GM19467 (cell line): ENCODE results near the gene DNAJC3.
"Not testable (repeated sequence)": the region's sequence is repeated elsewhere in the genome, so short reads cannot be mapped to it uniquely, and the experiment has no call there.

Experiments
- ATAC-seq: cut with Tn5 transposase; IDR thresholded peaks from one replicate; pipeline ENCODE4 v1.9.1; 2021; ENCODE audit warnings: mild to moderate bottlenecking, moderate library complexity; ENCODE audit not compliant: unreplicated experiment

Gene DNAJC3

DNA sequence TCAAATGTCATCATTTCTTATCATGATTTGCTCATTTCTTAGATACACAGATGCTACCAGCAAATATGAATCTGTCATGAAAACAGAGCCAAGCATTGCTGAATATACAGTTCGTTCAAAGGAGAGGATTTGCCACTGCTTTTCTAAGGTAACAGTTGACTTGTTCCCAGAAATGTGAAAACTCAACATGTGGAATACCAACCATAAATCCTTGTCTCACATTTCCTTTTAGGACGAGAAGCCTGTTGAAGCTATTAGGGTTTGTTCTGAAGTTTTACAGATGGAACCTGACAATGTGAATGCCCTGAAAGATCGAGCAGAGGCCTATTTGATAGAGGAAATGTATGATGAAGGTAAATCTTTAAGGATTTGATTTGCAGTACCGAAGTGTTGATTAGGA is 86.7 kb downstream of the DNAJC3 start:
- ATAC-seq: no peak

DNA sequence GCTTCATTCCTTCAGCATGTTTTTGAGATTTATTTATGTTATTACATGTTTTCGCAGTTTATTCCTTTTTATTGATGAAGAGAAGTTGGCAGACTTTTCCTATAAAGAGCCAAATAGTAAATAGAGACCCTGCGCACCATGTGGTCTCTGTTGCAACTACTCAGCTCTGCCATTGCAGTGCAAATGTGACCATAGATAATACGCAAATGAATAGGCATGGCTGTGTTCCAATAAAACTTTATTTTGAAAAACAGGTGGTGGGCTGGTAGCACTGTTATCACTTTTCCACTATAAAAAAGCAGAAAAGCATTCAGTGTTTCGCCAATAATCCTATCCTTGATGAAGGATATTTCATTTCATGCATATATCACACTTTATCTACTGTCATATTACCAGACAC is 95.0 kb downstream of the DNAJC3 start:
- no peak for ATAC-seq

DNA sequence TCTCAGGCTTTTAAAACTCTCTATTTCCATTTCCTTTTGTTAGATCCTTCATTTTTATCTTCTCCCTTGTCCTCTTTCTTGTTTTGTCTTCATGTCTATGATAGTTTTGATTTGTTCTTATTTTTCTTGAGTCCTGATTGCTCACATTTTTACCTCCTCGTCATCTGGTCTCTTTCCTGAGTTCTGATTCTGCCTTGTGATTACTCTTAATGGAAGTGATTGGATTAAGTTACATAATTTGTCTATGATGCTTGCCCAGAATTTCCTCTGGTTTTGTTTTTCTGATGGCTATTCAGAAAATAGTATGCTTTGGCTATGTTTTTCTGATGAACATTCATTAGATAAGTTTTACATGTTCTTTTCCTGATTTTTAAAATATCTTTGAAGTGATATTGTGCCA is 102.6 kb downstream of the DNAJC3 start:
- ATAC-seq: no peak

DNA sequence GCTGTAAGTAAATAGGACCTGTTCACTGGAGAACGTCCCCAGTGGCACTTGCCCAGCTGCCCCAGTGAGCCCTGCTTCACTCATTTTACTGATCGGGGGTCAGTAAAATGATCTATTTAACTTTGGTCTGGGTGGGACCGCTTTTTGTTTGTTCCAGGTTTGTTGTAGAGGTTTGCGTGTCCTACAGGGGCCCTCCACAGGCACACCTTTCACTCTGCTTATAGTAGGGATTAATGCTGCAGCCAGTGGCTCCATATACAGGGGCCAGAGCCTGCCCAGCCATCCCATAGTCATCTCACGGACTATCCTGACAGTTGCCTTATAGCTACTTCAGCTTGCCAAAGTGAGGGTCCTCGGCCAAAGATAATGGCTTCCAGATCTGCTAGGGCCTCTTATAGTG is 104.1 kb downstream of the DNAJC3 start:
- no peak for ATAC-seq

DNA sequence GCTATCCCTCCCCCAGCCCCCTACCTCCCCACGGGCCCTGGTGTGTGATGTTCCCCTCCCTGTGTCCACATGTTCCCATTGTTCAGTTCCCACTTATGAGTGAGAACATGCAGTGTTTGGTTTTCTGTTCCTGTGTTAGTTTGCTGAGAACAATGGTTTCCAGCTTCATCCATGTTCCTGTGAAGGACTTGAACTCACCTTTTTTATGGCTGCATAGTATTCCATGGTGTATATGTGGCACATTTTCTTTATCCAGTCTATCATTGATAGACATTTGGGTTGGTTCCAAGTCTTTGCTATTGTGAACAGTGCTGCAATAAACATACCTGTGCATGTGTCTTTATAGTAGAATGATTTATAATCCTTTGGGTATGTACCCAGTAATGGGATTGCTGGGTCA is 105.0 kb downstream of the DNAJC3 start:
- not testable (repeated sequence) for ATAC-seq

DNA sequence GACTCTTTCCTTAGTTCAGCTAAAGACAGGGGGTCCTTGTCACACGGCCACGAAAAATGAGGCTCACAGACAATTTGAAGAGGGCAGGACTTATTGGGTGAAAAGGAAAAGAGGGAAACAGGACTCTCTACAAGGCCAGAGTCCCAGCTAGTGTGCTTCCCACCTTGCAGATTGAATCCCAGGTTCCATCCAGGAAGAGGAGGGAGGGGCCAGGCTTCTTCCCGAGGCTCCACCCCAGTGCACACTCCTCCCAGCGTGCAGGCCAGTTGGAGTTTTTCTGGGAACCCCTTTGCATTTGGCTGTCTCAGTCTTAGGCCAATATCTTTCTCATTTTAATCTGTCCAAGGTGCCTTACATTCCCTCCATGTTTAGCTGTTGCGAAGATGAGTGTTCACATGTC is 106.8 kb downstream of the DNAJC3 start:
- ATAC-seq: no peak

DNA sequence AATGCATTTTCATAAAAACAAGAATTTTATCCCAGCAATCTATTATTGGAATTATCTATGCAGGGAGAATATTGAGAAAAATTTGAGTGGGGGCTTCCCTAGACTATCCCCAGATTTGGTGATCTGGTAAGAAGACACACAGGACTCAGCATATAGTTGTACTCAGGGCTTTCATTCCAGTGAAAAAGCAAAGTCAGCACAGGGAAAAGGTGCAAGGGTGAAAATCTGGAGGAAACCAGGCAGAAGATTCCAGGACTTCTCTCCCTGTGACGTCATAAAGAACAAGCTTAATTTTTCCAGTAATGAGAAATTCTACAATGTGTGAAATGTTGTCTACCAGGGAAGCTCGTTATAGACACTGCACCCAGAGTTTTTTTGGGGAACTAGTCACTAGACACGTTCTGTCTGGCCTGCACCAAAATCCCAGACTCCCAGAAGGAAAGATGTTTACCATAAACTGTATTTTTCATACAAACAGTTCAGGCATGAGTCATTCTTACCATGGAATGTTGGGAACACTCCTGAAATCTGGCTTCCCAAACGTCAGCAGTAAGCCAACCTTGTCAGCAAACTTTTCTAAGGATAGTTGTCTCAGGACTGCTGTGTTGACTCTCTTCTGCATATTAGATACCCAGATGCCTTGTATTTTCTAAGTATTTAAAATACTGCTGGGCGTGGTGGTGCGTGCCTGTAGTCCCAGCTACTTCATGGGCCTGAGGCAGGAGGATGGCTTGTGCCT is 107.4 kb downstream of the DNAJC3 start:
- no peak for ATAC-seq

DNA sequence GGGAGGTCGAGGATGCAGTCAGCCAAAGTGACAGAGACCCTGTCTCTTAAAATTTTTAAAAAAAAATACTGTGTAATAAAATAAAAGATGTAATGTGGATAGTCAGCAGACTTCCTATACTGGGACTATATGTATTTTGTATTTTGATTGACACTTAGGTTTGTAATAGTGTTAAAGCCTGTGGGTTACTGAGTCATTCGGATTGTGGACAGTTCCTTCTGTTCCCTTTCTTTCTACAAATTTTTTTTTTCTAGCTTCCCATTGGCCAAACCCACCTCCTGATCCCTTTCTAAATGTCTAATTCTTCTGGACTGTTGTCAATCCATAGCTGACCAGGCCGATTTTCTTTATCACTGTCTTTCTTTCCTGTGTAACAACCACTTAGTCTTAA is 108.0 kb downstream of the DNAJC3 start:
- no peak for ATAC-seq

DNA sequence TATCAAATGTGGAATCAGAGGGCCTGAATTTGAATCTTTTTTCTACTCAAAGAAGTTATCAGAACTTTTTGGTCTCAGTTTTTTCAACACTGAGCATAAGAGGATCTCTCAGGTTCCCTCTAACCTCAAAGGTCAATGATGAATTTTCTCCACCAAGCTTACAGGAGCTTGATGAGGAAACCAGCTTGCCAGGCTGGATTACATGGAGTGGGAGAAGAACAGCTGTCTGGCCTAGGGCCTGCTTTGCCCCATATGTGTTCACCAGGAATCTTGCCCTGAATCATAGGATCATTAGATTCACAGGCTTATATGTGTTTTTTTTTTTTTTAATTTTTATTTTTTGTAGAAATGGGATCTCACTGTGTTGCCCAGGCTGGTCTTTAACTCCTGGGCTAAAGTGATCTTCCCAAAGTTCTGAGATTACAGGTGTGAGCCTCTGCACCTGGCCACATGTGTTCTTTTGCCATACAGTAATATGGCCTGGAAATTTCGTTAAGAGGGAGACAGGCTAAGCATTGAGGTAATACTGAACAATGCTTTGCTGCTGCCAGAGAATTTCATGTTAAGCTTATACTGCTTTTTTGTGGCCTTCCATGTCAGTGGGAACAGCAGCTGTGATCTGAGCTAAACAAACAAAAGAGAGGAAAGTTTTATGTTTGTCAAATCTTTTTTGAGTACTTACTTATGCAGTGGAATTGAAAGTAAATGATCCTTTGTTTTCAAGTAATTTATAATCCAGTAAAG is 110.6 kb downstream of the DNAJC3 start:
- ATAC-seq: no peak

DNA sequence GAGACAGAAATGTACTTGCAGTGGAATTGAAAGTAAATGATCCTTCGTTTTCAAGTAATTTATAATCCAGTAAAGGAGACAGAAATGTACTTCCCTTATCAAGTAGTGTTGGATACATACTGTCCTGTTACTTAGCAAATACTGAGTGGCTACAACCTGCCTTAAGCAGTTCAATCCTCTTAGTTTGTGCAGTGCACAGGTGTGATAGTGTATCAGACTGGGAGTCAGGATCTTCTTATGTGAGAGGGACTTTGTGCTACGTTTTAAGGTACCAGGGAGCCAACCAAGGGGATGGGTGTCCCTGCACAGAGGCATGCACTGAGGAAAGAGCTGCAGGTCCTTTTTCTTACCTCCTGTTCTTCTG is 111.1 kb downstream of the DNAJC3 start:
- no peak for ATAC-seq

DNA sequence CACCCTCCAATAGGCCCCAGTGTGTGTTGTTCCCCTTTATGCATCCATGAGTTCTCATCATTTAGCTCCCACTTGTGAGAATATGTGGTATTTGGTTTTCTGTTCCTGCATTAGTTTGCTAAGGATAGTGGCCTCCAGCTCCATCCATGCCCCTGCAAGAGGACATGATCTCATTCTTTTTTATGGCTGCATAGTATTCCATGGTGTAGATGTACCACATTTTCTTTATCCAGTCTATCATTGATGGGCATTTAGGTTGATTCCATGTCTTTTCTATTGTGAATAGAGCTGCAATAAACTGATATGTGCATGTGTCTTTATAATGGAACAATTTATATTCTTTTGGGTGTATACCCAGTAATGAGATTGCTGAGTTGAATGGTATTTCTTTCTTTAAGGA is 112.4 kb downstream of the DNAJC3 start:
- not testable (repeated sequence) for ATAC-seq

DNA sequence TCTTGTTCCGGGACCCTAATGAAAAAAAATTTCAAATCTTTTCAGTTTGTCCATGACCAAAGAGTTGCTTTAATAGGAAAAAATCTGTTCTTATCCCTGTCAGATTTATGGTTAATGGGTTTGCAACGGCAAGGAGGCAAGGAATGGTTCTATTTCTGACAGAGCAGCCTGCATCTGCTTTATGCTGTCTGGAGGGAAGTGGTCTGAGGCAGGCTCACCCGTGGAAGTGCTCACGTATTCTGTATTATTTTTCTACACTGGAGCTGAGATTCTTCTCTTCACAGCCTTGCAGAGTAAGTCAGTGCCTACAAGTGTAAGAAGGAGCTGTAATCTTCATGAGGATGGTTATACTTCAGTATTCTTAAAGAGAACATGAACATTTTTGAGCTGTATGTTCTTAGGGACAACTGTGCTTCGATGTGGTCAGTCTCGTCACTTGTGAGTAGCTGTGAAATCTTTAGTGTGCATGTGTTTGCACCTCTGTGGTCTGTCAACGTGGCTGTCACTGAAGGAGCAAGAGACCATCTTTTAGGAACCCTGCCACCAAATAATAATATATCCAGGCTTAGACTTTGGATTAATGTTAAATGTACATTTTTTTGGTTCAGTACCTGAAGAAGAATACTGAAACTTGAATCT is 114.3 kb downstream of the DNAJC3 start:
- ATAC-seq: no peak

DNA sequence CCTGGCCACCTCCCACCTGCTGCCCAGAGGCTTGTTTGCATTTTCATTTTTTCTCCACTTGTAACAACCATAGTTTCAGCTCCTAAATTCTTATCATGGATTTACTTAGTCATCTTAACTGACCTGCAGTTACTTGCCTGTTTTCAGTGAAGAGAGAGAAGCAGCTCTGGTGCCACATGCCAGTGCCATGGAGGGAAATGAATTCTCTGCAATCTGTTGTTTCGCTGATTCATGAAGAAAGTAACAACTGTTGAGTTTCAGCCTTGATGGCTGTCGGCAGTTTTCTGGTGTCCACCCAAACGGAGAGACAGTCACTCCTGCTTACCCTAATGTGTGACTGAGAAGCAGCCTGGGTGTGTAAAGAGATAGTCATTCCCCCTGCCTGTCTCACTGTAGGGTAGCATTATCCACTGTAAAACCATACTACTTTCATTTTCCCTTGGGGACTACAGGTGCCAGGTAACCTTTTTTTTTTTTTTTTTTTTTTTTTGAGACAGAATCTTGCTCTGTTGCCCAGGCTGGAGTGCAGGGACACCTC is 116.1 kb downstream of the DNAJC3 start:
- no peak for ATAC-seq

DNA sequence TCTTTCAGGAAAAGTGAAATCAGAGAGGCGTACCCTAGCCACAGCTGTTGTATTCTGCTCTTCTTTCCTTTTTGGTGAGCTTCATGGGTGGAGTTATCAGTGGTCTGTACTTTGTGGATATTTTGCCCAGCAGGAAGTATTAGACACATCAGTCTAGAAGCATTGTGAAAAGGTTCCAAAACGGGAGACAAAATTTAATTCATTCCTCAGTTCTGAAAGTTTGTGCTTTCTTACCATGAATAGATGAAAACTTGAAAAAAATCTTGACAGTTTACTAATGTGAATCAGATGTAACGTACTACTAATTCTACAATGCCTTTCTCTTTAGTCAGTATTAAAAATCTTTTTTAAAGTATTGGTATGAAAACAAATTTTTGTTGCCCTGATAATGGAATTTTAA is 116.8 kb downstream of the DNAJC3 start:
- no peak for ATAC-seq

DNA sequence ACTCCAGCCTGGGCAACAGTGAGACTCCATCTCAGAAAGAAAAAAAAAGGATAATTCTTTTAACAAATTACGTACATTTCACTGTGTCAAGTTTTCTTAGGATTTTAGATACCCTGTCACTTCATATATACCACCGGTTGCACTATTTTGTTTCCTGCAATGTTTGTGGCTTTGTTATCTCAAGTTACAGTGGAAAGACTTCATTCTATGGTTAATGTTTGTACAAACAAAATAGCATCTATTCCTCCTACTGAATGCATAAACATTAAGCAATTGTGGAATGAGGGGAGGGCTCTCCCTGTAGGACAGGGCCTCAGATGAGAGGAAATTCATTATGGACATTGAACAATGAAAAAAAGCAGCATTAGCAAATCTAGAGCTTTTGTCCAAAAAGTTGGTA is 120.1 kb downstream of the DNAJC3 start:
- ATAC-seq: no peak

DNA sequence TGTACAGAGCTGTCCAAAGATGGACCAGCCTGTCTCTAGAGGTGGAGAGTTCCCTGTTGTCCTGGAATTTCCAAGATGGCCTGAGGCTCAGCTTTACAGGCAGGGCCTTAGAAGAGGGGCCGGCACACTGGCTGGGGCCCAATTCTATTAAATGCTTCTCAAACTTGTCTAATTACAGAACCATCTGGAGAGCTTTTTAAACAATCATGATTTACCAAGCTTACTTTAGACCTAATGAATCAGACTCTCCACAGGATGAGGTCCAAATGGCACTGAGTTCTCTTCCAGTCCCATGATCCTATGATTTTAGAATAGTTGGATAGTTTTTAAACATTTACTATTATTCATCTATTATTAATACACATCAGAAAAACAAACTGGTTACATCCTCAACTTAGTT is 123.5 kb downstream of the DNAJC3 start:
- ATAC-seq: no peak

DNA sequence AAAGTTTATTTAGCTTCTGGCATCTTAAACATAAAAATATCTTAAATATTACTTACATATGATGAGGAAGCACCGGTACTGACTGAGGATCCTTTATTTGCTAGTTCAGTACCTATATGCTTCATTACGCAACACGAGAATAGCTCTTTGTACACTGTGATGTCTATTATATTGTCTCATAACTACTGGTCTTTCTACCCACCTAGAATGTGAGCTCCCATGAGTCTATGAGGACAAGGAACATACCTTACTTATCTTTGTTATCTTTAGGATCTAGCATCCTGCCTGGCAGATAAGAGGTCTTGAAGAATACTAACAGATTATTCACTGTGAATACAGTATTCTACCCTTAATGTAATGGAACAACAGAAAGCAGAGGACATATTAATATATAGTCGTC is 124.9 kb downstream of the DNAJC3 start:
- ATAC-seq: no peak

DNA sequence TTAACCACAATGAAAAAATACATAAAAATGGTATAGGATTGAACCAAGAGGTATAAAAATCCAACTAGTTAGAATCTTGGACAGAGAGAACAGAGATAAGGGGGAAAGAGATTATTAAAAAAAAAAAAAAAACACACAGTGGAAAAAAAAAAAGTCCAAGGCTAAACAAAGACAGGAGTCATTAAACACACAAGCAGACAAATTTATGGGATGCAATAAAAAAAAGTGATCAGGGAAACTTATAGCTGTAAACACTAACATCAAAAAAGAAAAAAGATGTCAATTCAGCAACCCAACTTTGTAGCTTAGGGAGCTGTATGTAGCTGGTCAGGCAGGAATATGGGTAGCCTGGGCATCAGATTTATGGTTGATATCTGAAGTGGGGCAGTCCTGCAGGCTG is 129.0 kb downstream of the DNAJC3 start:
- no peak for ATAC-seq

DNA sequence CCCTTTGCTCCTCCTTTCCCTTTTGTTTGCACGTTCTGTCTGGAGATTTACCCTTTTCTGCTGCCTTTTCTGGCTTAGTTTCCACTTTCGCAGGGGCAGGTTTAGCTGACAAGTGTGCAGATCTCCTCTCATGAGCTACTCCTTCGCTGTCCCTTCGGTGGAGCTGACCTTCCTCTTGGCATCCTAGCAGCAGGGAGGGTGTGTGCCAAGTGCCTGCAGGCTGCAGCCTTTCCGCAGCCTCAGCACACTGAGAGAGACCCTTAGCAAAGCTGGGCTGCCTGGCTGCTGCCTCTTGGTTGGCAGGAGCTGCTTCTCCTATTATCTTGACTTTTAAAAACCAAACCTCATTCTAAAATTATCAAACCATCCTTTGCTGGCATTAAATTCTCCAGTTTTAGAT is 132.5 kb downstream of the DNAJC3 start:
- no peak for ATAC-seq

DNA sequence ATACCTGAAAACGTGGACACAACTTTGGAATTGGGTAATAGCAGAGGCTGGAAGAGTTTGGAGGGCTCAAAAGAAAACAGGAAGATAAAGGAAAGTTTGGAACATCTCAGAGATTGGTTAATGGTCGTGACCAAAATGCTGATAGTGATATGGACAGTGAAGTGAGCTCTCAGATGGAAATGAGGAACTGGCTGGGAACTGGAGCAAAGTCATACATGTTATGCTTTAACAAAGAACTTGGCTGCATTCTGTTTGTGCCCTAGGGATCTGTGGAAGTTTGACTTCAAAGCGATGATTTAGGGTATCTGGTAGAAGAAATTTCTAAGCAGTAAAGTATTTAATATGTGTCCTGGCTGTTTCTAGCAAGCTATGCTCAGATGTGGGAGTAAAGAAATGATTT is 136.2 kb downstream of the DNAJC3 start:
- no peak for ATAC-seq

DNA sequence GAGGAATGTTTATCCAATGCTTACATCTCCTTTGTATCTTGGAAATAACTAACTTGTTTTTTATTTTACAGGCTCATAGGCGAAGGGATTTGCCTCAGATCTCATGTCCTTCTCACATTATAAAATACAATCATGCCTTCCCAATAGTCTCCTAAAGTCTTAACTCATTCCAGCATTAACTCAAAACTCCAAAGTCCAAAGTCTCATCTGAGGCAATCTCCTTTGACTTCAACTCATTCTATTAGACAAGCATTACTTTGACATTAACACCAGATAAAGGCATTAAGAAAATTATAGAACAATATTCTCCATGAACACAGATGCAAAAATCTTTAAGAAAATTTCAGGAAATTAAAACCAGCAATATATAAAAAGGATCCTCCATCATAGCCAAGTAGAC is 137.6 kb downstream of the DNAJC3 start:
- no peak for ATAC-seq

DNA sequence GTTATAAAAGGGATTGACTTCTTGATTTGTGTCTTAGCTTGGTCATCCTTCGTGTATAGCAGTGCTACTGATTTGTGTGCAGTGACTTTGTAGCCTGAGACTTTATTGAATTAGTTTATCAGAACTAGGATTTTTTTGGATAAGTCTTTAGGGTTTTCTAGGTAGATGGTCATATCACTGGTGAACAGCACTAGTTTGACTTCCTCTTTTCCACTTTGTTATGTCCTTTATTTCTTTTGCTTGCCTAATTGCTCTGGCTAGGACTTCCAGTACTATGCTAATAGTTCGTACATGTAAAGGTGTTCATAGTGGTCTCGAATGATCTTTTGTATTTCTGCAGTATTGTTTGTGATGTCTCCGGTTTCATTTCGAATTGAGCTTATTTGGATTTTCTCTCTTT is 145.4 kb downstream of the DNAJC3 start:
- no peak for ATAC-seq
